Naive thymus-derived CD4-positive, alpha-beta T cell (primary cell): ENCODE measurements around the gene TMEM17. TPM values are rescaled to one million over a fixed set of nuclear protein-coding genes. Genes with fewer than 3 reads are reported as not detected.

ENCODE experiments used
- ATAC-seq: fragments of 150-1000 bp; cut with Tn5 transposase; 2 replicates; pipeline ENCODE4 v1.10.0; 2021; ENCODE audit warnings: mild to moderate bottlenecking, moderate library complexity
- CTCF ChIA-PET: fragments of 350-600 bp; sonication (Branson Sonifier 250); formaldehyde crosslinking; loops from one replicate; lab custom pipeline; 2021; ENCODE audit warnings: antibody characterized with exemption; lab: Charles Lee
- POLR2A ChIA-PET: fragments of 350-600 bp; sonication (Branson Sonifier 250); formaldehyde crosslinking; loops from one replicate; lab custom pipeline; 2021; ENCODE audit warnings: antibody characterized with exemption, inconsistent platforms; lab: Charles Lee
- DNase-seq, 9 donors: peaks; one replicate each; pipeline versions ENCODE4 v3.0.0 to v3.0.0-alpha.2; 2020 to 2022; ENCODE audit warnings: mixed read lengths in 1 of 9
- H3K27ac ChIP-seq: one replicate; pipeline ENCODE4 v1.7.0; 2013; ENCODE audit warnings: mild to moderate bottlenecking, low read depth, low read length, moderate library complexity
- H3K27me3 ChIP-seq, 2 donors: one replicate each; pipeline ENCODE4 v1.7.0; 2013; ENCODE audit warnings: low read length in 2 of 2, mild to moderate bottlenecking in 2 of 2, moderate library complexity in 2 of 2; ENCODE audit not compliant: control insufficient read depth in 2 of 2, insufficient read depth in 2 of 2
- H3K36me3 ChIP-seq, 3 experiments: 1 replicate in 2 of 3; 2 replicates in 1 of 3; pipeline ENCODE4 v1.7.0; 2013; ENCODE audit warnings: low read length in 3 of 3, mild to moderate bottlenecking in 3 of 3, moderate library complexity in 1 of 3; ENCODE audit not compliant: insufficient read depth in 3 of 3, control insufficient read depth in 2 of 3
- H3K4me1 ChIP-seq, 2 donors: one replicate each; pipeline ENCODE4 v1.7.0; 2013; ENCODE audit warnings: low read length in 2 of 2, mild to moderate bottlenecking in 2 of 2, moderate library complexity in 1 of 2; ENCODE audit not compliant: control insufficient read depth in 2 of 2, insufficient read depth in 2 of 2
- H3K4me3 ChIP-seq: 2 replicates; pipeline ENCODE4 v1.7.0; 2013; ENCODE audit warnings: mild to moderate bottlenecking, low read length
- H3K9me3 ChIP-seq, 3 experiments: 1 replicate in 2 of 3; 2 replicates in 1 of 3; pipeline ENCODE4 v1.7.0; 2013; ENCODE audit warnings: low read length in 3 of 3; ENCODE audit not compliant: control insufficient read depth in 2 of 3
- H3K27ac Mint-ChIP-seq, 9 donors: one replicate each; pipeline ENCODE4 v1.8.0; 2020 to 2022; ENCODE audit warnings: mixed read lengths in 9 of 9, mild to moderate bottlenecking in 8 of 9, moderate library complexity in 5 of 9, inconsistent platforms in 2 of 9
- H3K27me3 Mint-ChIP-seq, 5 donors: one replicate each; pipeline ENCODE4 v1.8.0; 2021 to 2022; ENCODE audit warnings: mixed read lengths in 5 of 5, mild to moderate bottlenecking in 1 of 5
- H3K36me3 Mint-ChIP-seq, 5 donors: one replicate each; pipeline ENCODE4 v1.8.0; 2020 to 2022; ENCODE audit warnings: mixed read lengths in 5 of 5, mild to moderate bottlenecking in 3 of 5, inconsistent platforms in 1 of 5
- H3K4me1 Mint-ChIP-seq, 7 donors: one replicate each; pipeline ENCODE4 v1.8.0; 2020 to 2022; ENCODE audit warnings: mixed read lengths in 7 of 7, mild to moderate bottlenecking in 3 of 7, inconsistent platforms in 1 of 7
- H3K4me3 Mint-ChIP-seq, 10 donors: one replicate each; pipeline ENCODE4 v1.8.0; 2020 to 2022; ENCODE audit warnings: mild to moderate bottlenecking in 10 of 10, mixed read lengths in 10 of 10, moderate library complexity in 6 of 10, inconsistent platforms in 2 of 10
- H3K9me3 Mint-ChIP-seq, 11 donors: one replicate each; pipeline ENCODE4 v1.8.0; 2020 to 2022; ENCODE audit warnings: mixed read lengths in 11 of 11, mild to moderate bottlenecking in 4 of 11, inconsistent platforms in 1 of 11, moderate library complexity in 1 of 11
- intact Hi-C, 2 donors: fragments of 100-400 bp; cut with micrococcal nuclease; formaldehyde crosslinking; loops; one replicate each; pipeline ENCODE4 v1.15.1; 2023
- polyA plus RNA-seq, 2 donors: library from polyadenylated mRNA; unstranded; fragments of 300-500 nt; fragmentation: Illumina TruSeq; gene quantifications; one replicate each; pipeline ENCODE4 v1.2.3, GENCODE V29; 2021
- total RNA-seq, 6 experiments: library from RNA in 5 of 6; stranded (reverse) in 5 of 6; gene quantifications; 1 replicate in 5 of 6; 2 replicates in 1 of 6; pipeline ENCODE4 v1.2.3 and lab custom pipeline; 2021 to 2026

The TMEM17 gene
- total and polyA plus RNA-seq, 7 experiments from 2014 or later: 0.15 TPM; not detected in 5

DNA sequence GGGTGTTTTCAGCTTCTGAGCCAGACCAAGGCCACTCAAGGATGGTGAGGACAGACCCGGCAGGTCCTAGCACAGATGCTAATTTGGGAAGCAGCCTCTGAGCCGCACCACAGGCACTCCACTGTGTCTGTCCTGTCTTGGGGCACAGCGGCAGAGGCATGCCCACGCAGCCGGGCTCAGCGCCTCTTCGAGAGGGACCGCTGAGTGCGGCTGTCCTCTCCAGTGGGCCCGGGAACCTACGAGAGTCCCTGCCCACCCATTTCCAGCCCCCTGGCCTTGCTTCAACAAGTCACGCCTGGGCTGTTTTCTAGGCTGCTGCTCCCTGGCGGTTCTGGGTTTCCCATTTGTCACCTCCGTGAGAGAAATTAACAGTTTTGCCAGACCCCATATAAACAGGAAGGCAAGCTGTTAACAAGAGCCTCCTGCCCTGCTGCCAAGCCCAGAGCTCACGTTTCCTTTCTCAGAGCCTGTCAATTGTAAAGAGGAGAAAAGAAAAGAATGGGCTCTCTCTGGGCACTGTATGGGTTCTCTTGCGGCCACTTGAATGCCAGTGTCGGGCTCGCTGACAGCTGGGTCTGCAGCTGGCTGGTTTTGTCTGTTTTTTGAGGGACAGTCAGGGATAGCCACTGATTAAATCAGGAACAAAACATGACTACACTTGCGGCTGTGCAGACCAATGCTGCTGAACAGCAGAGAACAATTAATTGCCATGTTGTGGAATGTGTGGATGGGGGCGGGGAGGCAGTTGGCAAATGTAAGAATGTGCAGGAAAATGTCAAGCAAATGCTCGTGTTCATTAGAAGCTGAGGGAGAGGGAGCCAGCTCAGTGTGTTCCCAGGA, 30.6 kb downstream of the TMEM17 start:
- POLR2A ChIA-PET: no interaction called here
- Mint-ChIP-seq H3K36me3 (no peaks in the 10 kb centered on the region), H3K27me3 (peaks cover 4 to 22% (median 9%) of the 10 kb centered on the region in 5 donors), H3K4me1 (peaks cover 0 to 11% (median 6%) of the 10 kb centered on the region in 7 donors), H3K27ac (no peak overlapping the region), H3K4me3 (peak overlapping the region in 8 of 10 donors; percentile 11 to 59 (median 52)), H3K9me3 (no peaks in the 10 kb centered on the region)
- Histone ChIP-seq H3K27ac (no peak overlapping the region), H3K4me3 (no peak overlapping the region), H3K27me3 (no peaks in the 10 kb centered on the region), H3K9me3 (no peaks in the 10 kb centered on the region), H3K4me1 (peaks cover 0 to 14% of the 10 kb centered on the region in 2 donors), H3K36me3 (no peaks in the 10 kb centered on the region)
- no peak for DNase-seq
- peak; percentile 55 for ATAC-seq
- intact Hi-C loops: no loop called here
- CTCF ChIA-PET: no interaction called here

DNA sequence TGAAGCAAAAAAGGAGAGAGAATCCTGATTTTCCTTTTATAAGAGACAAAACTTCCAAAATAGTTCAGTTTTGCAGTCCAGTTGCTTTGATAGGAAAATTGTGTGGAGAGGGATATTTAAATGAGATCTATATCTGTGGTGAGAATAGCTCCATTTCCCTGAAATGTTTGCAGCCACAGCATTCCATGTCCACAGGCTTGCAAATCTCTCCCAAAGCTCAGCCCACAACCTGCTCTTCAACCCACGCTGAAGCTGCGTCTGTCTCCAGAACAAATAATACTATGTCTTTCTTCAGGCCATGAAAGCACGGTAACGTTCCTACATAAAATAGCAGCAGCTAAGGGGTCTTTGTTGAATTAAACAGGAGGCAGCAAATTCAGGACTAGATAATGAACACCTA, 31.8 kb downstream of the TMEM17 start:
- DNase-seq (no peak), ATAC-seq (no peak)
- no peak overlapping the region for H3K4me3 ChIP-seq
- ChIA-PET CTCF (no interaction called here), POLR2A (interaction anchor here (0.6 kb wide), 1 partner anchor 1384 kb away, joined by 4 read pairs; no protein-coding TSS in a partner anchor)
- Mint-ChIP-seq H3K4me3 (peak overlapping the region in 1 of 10 donors; percentile 59), H3K27me3 (peaks cover 4 to 18% (median 9%) of the 10 kb centered on the region in 5 donors), H3K9me3 (no peaks in the 10 kb centered on the region), H3K36me3 (no peaks in the 10 kb centered on the region), H3K4me1 (peaks cover 0 to 11% (median 6%) of the 10 kb centered on the region in 7 donors), H3K27ac (no peak overlapping the region)
- no peak overlapping the region for H3K27ac ChIP-seq
- no peaks in the 10 kb centered on the region for H3K36me3 ChIP-seq
- H3K9me3 ChIP-seq: no peaks in the 10 kb centered on the region
- no peaks in the 10 kb centered on the region for H3K27me3 ChIP-seq
- intact Hi-C loops: no loop called here
- H3K4me1 ChIP-seq: peaks cover 0 to 14% of the 10 kb centered on the region in 2 donors

DNA sequence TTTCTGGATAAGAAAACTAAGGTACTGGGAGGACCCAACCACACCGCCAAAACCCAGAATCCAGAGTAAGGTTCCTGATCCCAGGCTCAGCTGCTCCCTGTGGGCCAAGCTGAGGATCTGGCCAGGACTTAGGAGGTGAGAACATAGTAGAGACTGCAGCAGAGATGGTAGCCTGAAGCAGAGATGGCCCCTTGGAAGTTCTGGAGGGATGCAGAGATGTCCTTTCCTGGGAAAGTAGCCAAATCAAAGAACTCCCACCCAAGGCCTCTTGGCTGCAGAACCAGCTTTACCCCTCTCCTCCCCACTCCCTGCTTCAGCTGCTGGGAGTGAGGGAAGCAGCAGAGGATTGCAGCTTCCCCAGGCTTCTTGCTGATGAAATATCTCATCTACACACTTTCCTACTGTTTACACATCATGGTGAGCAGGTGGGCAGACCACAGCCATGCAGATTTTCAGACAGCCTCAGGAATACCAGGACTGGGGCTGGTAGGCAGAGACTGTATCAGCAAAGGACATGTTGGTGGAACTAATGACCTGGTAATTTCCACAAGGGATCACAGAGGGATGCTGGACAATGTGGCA, 32.7 kb downstream of the TMEM17 start:
- POLR2A ChIA-PET: no interaction called here

DNA sequence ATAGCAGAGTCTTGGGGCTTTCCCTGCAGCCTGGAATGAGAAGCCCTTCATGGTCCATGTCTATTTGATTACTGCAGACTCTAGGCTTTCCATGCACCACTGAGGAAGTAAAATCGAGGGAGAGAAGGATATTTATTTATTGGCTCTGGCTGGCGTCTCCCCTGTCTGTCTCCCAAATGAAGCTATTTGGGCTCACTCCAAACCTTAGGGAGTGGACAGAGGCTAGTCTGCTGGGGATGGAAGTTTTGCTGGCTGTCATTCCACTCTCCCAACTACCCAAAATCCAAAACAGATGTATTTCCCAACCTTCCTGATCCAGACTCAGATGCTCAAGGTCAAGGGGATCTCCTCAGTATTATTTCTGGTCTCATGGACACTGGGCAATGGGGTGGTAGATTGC, 33.7 kb downstream of the TMEM17 start:
- no peaks in the 10 kb centered on the region for H3K9me3 ChIP-seq
- peaks cover 0 to 14% of the 10 kb centered on the region in 2 donors for H3K4me1 ChIP-seq
- ChIA-PET POLR2A (no interaction called here), CTCF (no interaction called here)
- H3K4me3 Mint-ChIP-seq: no peak overlapping the region
- no peaks in the 10 kb centered on the region for H3K27me3 ChIP-seq
- H3K4me1 Mint-ChIP-seq: peaks cover 0 to 11% (median 6%) of the 10 kb centered on the region in 7 donors
- no peak overlapping the region for H3K27ac Mint-ChIP-seq
- no peaks in the 10 kb centered on the region for H3K9me3 Mint-ChIP-seq
- peaks cover 4 to 16% (median 9%) of the 10 kb centered on the region in 5 donors for H3K27me3 Mint-ChIP-seq
- no peaks in the 10 kb centered on the region for H3K36me3 Mint-ChIP-seq
- H3K36me3 ChIP-seq: no peaks in the 10 kb centered on the region
- no peak overlapping the region for H3K4me3 ChIP-seq
- DNase-seq (no peak), ATAC-seq (no peak)
- no peak overlapping the region for H3K27ac ChIP-seq
- intact Hi-C loops: no loop called here

More for the DNA sequence above, 32.7 kb downstream of the TMEM17 start:
- Mint-ChIP-seq H3K9me3 (no peaks in the 10 kb centered on the region), H3K27me3 (peaks cover 4 to 16% (median 9%) of the 10 kb centered on the region in 5 donors), H3K4me1 (peaks cover 0 to 11% (median 6%) of the 10 kb centered on the region in 7 donors), H3K27ac (no peak overlapping the region), H3K4me3 (peak overlapping the region in 1 of 10 donors; percentile 35), H3K36me3 (no peaks in the 10 kb centered on the region)
- CTCF ChIA-PET: no interaction called here
- ATAC-seq: no peak
- Histone ChIP-seq H3K36me3 (no peaks in the 10 kb centered on the region), H3K4me3 (no peak overlapping the region), H3K27me3 (no peaks in the 10 kb centered on the region), H3K4me1 (peaks cover 0 to 14% of the 10 kb centered on the region in 2 donors), H3K9me3 (no peaks in the 10 kb centered on the region), H3K27ac (no peak overlapping the region)
- intact Hi-C loops: no loop called here
- no peak for DNase-seq

DNA sequence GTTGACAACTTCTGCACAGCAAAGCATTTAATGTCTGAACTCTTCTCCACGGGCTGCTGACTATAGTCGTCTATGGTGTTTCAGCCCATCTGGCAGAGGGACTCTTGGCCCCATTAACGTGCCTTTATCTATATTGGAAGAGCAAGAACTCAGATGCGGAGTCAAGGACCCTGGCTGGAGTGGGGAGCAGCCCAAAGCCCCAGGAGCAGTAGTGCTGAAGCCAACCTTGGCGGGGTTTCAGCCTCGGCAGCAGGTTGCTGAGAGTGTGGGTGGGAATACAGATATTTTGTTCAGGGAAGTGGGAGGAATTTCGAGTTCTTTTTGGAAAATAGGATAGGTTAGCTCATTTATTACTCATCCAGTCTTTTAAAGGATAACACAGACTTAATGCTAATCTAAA, 34.2 kb downstream of the TMEM17 start:
- Mint-ChIP-seq H3K27ac (no peak overlapping the region), H3K27me3 (peaks cover 4 to 16% (median 8%) of the 10 kb centered on the region in 5 donors)
- no peak for ATAC-seq

DNA sequence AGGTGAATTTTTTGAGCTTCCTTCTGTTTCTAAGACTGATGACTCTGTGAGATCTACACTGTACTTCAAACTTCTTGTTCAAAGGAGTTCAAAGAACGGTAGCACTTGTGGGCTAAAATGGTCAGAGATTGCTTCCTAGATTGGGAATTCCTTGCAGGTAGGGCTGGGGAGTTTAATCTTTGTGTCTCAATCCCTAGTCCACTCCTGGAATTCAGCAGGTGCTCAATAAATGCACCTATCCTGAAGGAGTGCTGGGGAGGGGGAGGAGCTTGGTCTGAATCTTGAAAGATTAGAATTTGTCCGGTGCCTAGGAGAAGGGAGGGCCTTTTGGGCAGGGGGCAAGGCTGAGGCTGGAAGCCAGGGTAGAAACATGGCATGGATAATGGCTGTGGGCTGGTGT, 34.6 kb downstream of the TMEM17 start:
- H3K27ac Mint-ChIP-seq: no peak overlapping the region
- H3K36me3 ChIP-seq: no peaks in the 10 kb centered on the region
- no peaks in the 10 kb centered on the region for H3K36me3 Mint-ChIP-seq
- peaks cover 3 to 16% (median 4%) of the 10 kb centered on the region in 5 donors for H3K27me3 Mint-ChIP-seq
- H3K9me3 ChIP-seq: no peaks in the 10 kb centered on the region
- peaks cover 0 to 11% (median 6%) of the 10 kb centered on the region in 7 donors for H3K4me1 Mint-ChIP-seq
- DNase-seq (no peak), ATAC-seq (no peak)
- H3K4me1 ChIP-seq: peaks cover 0 to 14% of the 10 kb centered on the region in 2 donors
- no peaks in the 10 kb centered on the region for H3K9me3 Mint-ChIP-seq
- H3K27me3 ChIP-seq: no peaks in the 10 kb centered on the region
- intact Hi-C loops: no loop called here
- POLR2A ChIA-PET: no interaction called here
- CTCF ChIA-PET: no interaction called here
- no peak overlapping the region for H3K4me3 ChIP-seq
- H3K27ac ChIP-seq: no peak overlapping the region
- no peak overlapping the region for H3K4me3 Mint-ChIP-seq

More for the DNA sequence above, 34.2 kb downstream of the TMEM17 start:
- no peak for DNase-seq
- Histone ChIP-seq H3K4me3 (no peak overlapping the region), H3K27me3 (no peaks in the 10 kb centered on the region), H3K27ac (no peak overlapping the region), H3K9me3 (no peaks in the 10 kb centered on the region), H3K36me3 (no peaks in the 10 kb centered on the region), H3K4me1 (peaks cover 0 to 14% of the 10 kb centered on the region in 2 donors)
- intact Hi-C loops: no loop called here
- Mint-ChIP-seq H3K4me3 (no peak overlapping the region), H3K9me3 (no peaks in the 10 kb centered on the region), H3K36me3 (no peaks in the 10 kb centered on the region), H3K4me1 (peaks cover 0 to 11% (median 6%) of the 10 kb centered on the region in 7 donors)
- ChIA-PET POLR2A (no interaction called here), CTCF (no interaction called here)
